ENCODE data around the gene TAS2R40.
"Not testable (repeated sequence)": the region's sequence is repeated elsewhere in the genome, so short reads cannot be mapped to it uniquely, and the experiment has no call there.

Gene TAS2R40

GRCh38 chr7:143261901-143262300, 40.1 kb downstream of the TAS2R40 start:
- H3K4me1 ChIP-seq (ENCODE audit: control insufficient read depth, insufficient read depth, low read length): no peaks in the 10 kb centered on the region
- WGBS, 2 experiments: 80 to 91% methylated on average over 1 of the region's 1 CpG

GRCh38 chr7:143263266-143264195, 41.7 kb downstream of the TAS2R40 start, which contains the start of gene GSTK1:
Gene GSTK1, plus strand, starts transcription at chr7:143263441. Its CDS starts 73 bp downstream, at chr7:143263514.
- Histone ChIP-seq H3K4me1 (ENCODE audit: control insufficient read depth, insufficient read depth, low read length) (no peaks in the 10 kb centered on the region), H3K36me3 (ENCODE audit: control insufficient read depth, insufficient read depth, low read length) (peaks cover 6% of the 10 kb centered on the region), H3K27me3 (ENCODE audit: control insufficient read depth, insufficient read depth, low read length, poor library complexity, severe bottlenecking) (peaks cover 4% of the 10 kb centered on the region), H3K4me3 (ENCODE audit: insufficient read depth, low read depth, low read length) (peak within 1 kb of the TSS; percentile 77), H3K27ac (ENCODE audit: insufficient read depth, low read depth, low read length, poor library complexity, severe bottlenecking) (no peak within 1 kb of the TSS), H3K9me3 (ENCODE audit: control insufficient read depth, low read length) (no peaks in the 10 kb centered on the region)
- 13 to 15% methylated on average over 48 of the region's 48 CpGs for WGBS, 2 experiments

More at GRCh38 chr7:143261901-143262300, 40.1 kb downstream of the TAS2R40 start:
- no peak overlapping the region for H3K4me3 ChIP-seq (ENCODE audit: insufficient read depth, low read depth, low read length)
- no peak overlapping the region for H3K27ac ChIP-seq (ENCODE audit: insufficient read depth, low read depth, low read length, poor library complexity, severe bottlenecking)
- no peaks in the 10 kb centered on the region for H3K9me3 ChIP-seq (ENCODE audit: control insufficient read depth, low read length)
- no peaks in the 10 kb centered on the region for H3K36me3 ChIP-seq (ENCODE audit: control insufficient read depth, insufficient read depth, low read length)
- peaks cover 4% of the 10 kb centered on the region for H3K27me3 ChIP-seq (ENCODE audit: control insufficient read depth, insufficient read depth, low read length, poor library complexity, severe bottlenecking)

GRCh38 chr7:143264196-143264568, 42.3 kb downstream of the TAS2R40 start:
- peak overlapping the region; percentile 77 for H3K4me3 ChIP-seq (ENCODE audit: insufficient read depth, low read depth, low read length)
- H3K27ac ChIP-seq (ENCODE audit: insufficient read depth, low read depth, low read length, poor library complexity, severe bottlenecking); H3K27me3 ChIP-seq (ENCODE audit: control insufficient read depth, insufficient read depth, low read length, poor library complexity, severe bottlenecking); H3K36me3 ChIP-seq (ENCODE audit: control insufficient read depth, insufficient read depth, low read length); H3K9me3 ChIP-seq (ENCODE audit: control insufficient read depth, low read length); H3K4me1 ChIP-seq (ENCODE audit: control insufficient read depth, insufficient read depth, low read length): not testable (repeated sequence)
- WGBS, 2 experiments: 88 to 94% methylated on average over 15 of the region's 15 CpGs

- H3K36me3 ChIP-seq (ENCODE audit: control insufficient read depth, insufficient read depth, low read length): peaks cover 6% of the 10 kb centered on the region
- no peak overlapping the region for H3K27ac ChIP-seq (ENCODE audit: insufficient read depth, low read depth, low read length, poor library complexity, severe bottlenecking)
- H3K4me3 ChIP-seq (ENCODE audit: insufficient read depth, low read depth, low read length): no peak overlapping the region
- no peaks in the 10 kb centered on the region for H3K9me3 ChIP-seq (ENCODE audit: control insufficient read depth, low read length)
- peaks cover 4% of the 10 kb centered on the region for H3K27me3 ChIP-seq (ENCODE audit: control insufficient read depth, insufficient read depth, low read length, poor library complexity, severe bottlenecking)
- 92 to 94% methylated on average over 15 of the region's 15 CpGs for WGBS, 2 experiments
- H3K4me1 ChIP-seq (ENCODE audit: control insufficient read depth, insufficient read depth, low read length): no peaks in the 10 kb centered on the region
Observed at GRCh38 chr7:143265017-143265693, 43.3 kb downstream of the TAS2R40 start.

- peaks cover 6% of the 10 kb centered on the region for H3K36me3 ChIP-seq (ENCODE audit: control insufficient read depth, insufficient read depth, low read length)
- H3K4me1 ChIP-seq (ENCODE audit: control insufficient read depth, insufficient read depth, low read length): no peaks in the 10 kb centered on the region
- no peak overlapping the region for H3K4me3 ChIP-seq (ENCODE audit: insufficient read depth, low read depth, low read length)
- WGBS, 2 experiments: 92 to 94% methylated on average over 5 of the region's 5 CpGs
- H3K27me3 ChIP-seq (ENCODE audit: control insufficient read depth, insufficient read depth, low read length, poor library complexity, severe bottlenecking): no peaks in the 10 kb centered on the region
- H3K9me3 ChIP-seq (ENCODE audit: control insufficient read depth, low read length): no peaks in the 10 kb centered on the region
- H3K27ac ChIP-seq (ENCODE audit: insufficient read depth, low read depth, low read length, poor library complexity, severe bottlenecking): no peak overlapping the region
Observed at GRCh38 chr7:143269251-143269650, 47.4 kb downstream of the TAS2R40 start.

GRCh38 chr7:143271240-143271639, 49.4 kb downstream of the TAS2R40 start:
- 95% methylated on average over 1 of the region's 1 CpG; no CpG with 5 or more reads in 1 of the 2 experiments for WGBS, 2 experiments
- Histone ChIP-seq H3K4me3 (ENCODE audit: insufficient read depth, low read depth, low read length) (no peak overlapping the region), H3K27ac (ENCODE audit: insufficient read depth, low read depth, low read length, poor library complexity, severe bottlenecking) (no peak overlapping the region), H3K27me3 (ENCODE audit: control insufficient read depth, insufficient read depth, low read length, poor library complexity, severe bottlenecking) (no peaks in the 10 kb centered on the region), H3K36me3 (ENCODE audit: control insufficient read depth, insufficient read depth, low read length) (peaks cover 6% of the 10 kb centered on the region), H3K9me3 (ENCODE audit: control insufficient read depth, low read length) (no peaks in the 10 kb centered on the region), H3K4me1 (ENCODE audit: control insufficient read depth, insufficient read depth, low read length) (no peaks in the 10 kb centered on the region)
